Measurements from ENCODE around the gene DDX59. TPM values are rescaled to one million over a fixed set of nuclear protein-coding genes. Genes with fewer than 3 reads are reported as not detected.

DDX59 gene
- total and polyA plus RNA-seq, 10 of the 15 experiments (the other 5 are each of a cell fraction or from before 2014, with no cell fraction given) = 17.3 to 42.1 (median 23.6) TPM

DNA sequence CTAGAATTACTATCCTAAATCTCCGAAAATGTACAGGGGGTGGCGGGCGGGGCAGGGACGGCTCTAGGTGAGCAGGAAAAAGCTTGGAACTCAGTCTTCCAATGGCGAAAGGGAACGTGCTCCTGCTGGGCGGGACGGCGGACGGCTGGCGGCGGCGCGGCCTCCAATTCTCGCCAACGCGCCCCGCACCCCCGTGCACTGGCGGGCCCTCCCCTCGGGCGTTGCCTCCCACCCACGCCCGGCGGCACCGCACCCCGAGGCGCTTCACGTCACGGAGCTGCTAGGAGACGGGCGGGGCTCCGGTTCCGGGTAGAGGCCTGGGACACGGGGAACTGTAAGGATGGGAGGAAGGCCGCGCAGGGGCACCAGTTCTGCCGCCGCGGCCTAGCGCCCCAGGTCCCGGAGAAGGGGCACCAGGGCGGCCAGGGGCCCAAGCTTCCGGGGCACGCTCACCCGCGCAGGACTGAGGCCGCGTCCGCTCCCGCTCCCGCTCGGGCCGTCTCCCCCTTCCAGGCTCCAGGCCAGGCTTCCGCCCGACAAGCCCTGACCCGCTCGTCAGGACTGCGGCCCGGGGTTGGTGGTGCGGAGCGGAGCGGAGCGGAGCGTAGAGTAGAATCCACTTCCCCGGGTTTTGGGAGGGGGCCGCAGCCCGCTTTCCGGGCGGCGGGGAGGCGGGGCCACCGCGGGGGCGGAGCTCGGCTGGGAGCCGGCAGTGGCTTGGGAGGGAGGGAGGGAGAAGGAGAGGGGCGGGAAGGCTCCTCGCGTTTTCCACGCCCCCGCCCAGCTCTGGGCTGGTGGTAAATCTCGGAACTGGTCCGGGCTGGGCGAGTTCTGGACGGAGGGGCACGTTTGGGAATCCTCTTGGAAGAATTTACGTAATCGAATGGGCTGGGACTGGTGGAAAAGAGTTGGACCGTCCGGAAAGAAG, at the start of gene DDX59 (continued):
- TF ChIP-seq, protein P1, sequence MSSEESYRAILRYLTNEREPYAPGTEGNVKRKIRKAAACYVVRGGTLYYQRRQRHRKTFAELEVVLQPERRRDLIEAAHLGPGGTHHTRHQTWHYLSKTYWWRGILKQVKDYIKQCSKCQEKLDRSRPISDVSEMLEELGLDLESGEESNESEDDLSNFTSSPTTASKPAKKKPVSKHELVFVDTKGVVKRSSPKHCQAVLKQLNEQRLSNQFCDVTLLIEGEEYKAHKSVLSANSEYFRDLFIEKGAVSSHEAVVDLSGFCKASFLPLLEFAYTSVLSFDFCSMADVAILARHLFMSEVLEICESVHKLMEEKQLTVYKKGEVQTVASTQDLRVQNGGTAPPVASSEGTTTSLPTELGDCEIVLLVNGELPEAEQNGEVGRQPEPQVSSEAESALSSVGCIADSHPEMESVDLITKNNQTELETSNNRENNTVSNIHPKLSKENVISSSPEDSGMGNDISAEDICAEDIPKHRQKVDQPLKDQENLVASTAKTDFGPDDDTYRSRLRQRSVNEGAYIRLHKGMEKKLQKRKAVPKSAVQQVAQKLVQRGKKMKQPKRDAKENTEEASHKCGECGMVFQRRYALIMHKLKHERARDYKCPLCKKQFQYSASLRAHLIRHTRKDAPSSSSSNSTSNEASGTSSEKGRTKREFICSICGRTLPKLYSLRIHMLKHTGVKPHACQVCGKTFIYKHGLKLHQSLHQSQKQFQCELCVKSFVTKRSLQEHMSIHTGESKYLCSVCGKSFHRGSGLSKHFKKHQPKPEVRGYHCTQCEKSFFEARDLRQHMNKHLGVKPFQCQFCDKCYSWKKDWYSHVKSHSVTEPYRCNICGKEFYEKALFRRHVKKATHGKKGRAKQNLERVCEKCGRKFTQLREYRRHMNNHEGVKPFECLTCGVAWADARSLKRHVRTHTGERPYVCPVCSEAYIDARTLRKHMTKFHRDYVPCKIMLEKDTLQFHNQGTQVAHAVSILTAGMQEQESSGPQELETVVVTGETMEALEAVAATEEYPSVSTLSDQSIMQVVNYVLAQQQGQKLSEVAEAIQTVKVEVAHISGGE (CRISPR knock-in tag; IDR thresholded peaks at IDR 0.05) = 0 out of 2 replicates have a peak, but pooled peaks have one; percentile 23
- TF ChIP-seq KDM1A (IDR thresholded peaks at IDR 0.05; ENCODE audit: borderline replicate concordance) (no peak), PML (IDR thresholded peaks at IDR 0.05; ENCODE audit: low read length) (peak; percentile 76), HDGF (IDR thresholded peaks at IDR 0.05) (no peak), POLR2AphosphoS5 (IDR thresholded peaks at IDR 0.05; ENCODE audit: low read length) (peak; percentile 79), IKZF1 (conservative IDR thresholded peaks at IDR 0.05) (peak; percentile 96), ZNF24 (IDR thresholded peaks at IDR 0.05) (0 out of 2 replicates have a peak, but pooled peaks have one; percentile 24), ELK1 (IDR thresholded peaks at IDR 0.05; ENCODE audit: low read depth, low read length) (no peak), MTA3 (IDR thresholded peaks at IDR 0.05; ENCODE audit: borderline replicate concordance, low read length) (no peak), CREM (IDR thresholded peaks at IDR 0.05; ENCODE audit: low read depth) (peak; percentile 85), ASH2L (IDR thresholded peaks at IDR 0.05; ENCODE audit: borderline replicate concordance, low read depth) (0 out of 2 replicates have a peak, but pooled peaks have one; percentile 61), RBBP5 (conservative IDR thresholded peaks at IDR 0.05) (no peak), SP1 (IDR thresholded peaks at IDR 0.05; ENCODE audit: low read depth, low read length) (peak; percentile 92), GATAD2B (conservative IDR thresholded peaks at IDR 0.05; ENCODE audit: low read depth) (peak; percentile 98), KLF5 (IDR thresholded peaks at IDR 0.05; ENCODE audit: partially characterized antibody) (peak; percentile 56), EGR1 (IDR thresholded peaks at IDR 0.05; ENCODE audit: borderline replicate concordance in 1 of 2, low read depth in 2 of 2, low read length in 2 of 2) (peak; percentile 57 to 98), E2F4 (IDR thresholded peaks at IDR 0.05; ENCODE audit: low read depth, low read length) (no peak)
- TF ChIP-seq, protein P2, sequence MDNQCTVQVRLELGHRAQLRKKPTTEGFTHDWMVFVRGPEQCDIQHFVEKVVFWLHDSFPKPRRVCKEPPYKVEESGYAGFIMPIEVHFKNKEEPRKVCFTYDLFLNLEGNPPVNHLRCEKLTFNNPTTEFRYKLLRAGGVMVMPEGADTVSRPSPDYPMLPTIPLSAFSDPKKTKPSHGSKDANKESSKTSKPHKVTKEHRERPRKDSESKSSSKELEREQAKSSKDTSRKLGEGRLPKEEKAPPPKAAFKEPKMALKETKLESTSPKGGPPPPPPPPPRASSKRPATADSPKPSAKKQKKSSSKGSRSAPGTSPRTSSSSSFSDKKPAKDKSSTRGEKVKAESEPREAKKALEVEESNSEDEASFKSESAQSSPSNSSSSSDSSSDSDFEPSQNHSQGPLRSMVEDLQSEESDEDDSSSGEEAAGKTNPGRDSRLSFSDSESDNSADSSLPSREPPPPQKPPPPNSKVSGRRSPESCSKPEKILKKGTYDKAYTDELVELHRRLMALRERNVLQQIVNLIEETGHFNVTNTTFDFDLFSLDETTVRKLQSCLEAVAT (IDR thresholded peaks at IDR 0.05) = peak; percentile 68; the same call in 1 of the 2 replicates
- TF ChIP-seq, protein P3, sequence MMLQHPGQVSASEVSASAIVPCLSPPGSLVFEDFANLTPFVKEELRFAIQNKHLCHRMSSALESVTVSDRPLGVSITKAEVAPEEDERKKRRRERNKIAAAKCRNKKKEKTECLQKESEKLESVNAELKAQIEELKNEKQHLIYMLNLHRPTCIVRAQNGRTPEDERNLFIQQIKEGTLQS (IDR thresholded peaks at IDR 0.05; ENCODE audit: borderline replicate concordance, extremely low read depth, low read depth, low read length) = no peak

Data from GM12878 (cell line).